HCT116 (cell line): ENCODE data around the gene CASP7.

ENCODE experiments used
- CEBPB ChIP-seq: IDR thresholded peaks from 2 replicates; pipeline ENCODE4 v1.6.1; 2012; ENCODE audit warnings: low read depth
- EGR1 ChIP-seq: IDR thresholded peaks from 2 replicates; pipeline ENCODE4 v1.6.1; 2012; ENCODE audit warnings: low read depth
- EZH2 ChIP-seq: fragments of 200-600 bp; sonication (generic); IDR thresholded peaks from 2 replicates; pipeline ENCODE4 v1.6.1; 2017; ENCODE audit warnings: antibody characterized with exemption, mixed run types
- POLR2A ChIP-seq: IDR thresholded peaks from 2 replicates; pipeline ENCODE4 v1.7.0; 2011; ENCODE audit warnings: borderline replicate concordance; ENCODE audit not compliant: insufficient read depth, insufficient read length; ENCODE audit errors: extremely low read depth
- REST ChIP-seq: IDR thresholded peaks from 2 replicates; pipeline ENCODE4 v1.6.1; 2012; ENCODE audit warnings: low read depth
- ZNF274 ChIP-seq: fragments of 200-500 bp; sonication (Bioruptor generic); IDR thresholded peaks from 2 replicates; pipeline ENCODE4 v1.6.1; 2014; ENCODE audit warnings: mild to moderate bottlenecking, low read depth, low read length, inconsistent platforms
- TF ChIP-seq, protein P1 (sequence below), 3 experiments: fragments of 200-600 bp in 1 of 3; sonication (generic) in 1 of 3; IDR thresholded peaks in 2 of 3; conservative IDR thresholded peaks in 1 of 3; 2 replicates each; pipeline ENCODE4 v1.5.1; 2012 to 2017; ENCODE audit warnings: low read depth in 2 of 3, low read length in 2 of 3, antibody characterized with exemption in 1 of 3, borderline replicate concordance in 1 of 3, control low read depth in 1 of 3, mild to moderate bottlenecking in 1 of 3, mixed read lengths in 1 of 3, mixed run types in 1 of 3, moderate library complexity in 1 of 3; ENCODE audit not compliant: insufficient read depth in 1 of 3

- TF ChIP-seq, protein P1, sequence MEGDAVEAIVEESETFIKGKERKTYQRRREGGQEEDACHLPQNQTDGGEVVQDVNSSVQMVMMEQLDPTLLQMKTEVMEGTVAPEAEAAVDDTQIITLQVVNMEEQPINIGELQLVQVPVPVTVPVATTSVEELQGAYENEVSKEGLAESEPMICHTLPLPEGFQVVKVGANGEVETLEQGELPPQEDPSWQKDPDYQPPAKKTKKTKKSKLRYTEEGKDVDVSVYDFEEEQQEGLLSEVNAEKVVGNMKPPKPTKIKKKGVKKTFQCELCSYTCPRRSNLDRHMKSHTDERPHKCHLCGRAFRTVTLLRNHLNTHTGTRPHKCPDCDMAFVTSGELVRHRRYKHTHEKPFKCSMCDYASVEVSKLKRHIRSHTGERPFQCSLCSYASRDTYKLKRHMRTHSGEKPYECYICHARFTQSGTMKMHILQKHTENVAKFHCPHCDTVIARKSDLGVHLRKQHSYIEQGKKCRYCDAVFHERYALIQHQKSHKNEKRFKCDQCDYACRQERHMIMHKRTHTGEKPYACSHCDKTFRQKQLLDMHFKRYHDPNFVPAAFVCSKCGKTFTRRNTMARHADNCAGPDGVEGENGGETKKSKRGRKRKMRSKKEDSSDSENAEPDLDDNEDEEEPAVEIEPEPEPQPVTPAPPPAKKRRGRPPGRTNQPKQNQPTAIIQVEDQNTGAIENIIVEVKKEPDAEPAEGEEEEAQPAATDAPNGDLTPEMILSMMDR (IDR thresholded peaks at IDR 0.05 in 2 of 3, conservative IDR thresholded peaks at IDR 0.05 in 1 of 3; ENCODE audit: borderline replicate concordance in 1 of 3, insufficient read depth in 1 of 3, low read depth in 2 of 3, low read length in 2 of 3) = no peak
- TF ChIP-seq CEBPB = no peak
- no peak for TF ChIP-seq EZH2
- no peak for TF ChIP-seq ZNF274
- no peak for TF ChIP-seq EGR1
- TF ChIP-seq REST = no peak
- no peak for TF ChIP-seq POLR2A
These were observed 32.3 kb downstream of the CASP7 start for GRCh38 chr10:113712024-113712423.
